Activated CD8-positive, alpha-beta memory T cell treated with anti-CD3 and anti-CD28 coated beads, Interleukin-2, amount 50 U/mL, for 24 hours (primary cell): ENCODE data around the gene FBF1.
"Not testable (repeated sequence)": the region's sequence is repeated elsewhere in the genome, so short reads cannot be mapped to it uniquely, and the experiment has no call there.

Experiments
- DNase-seq: peaks from one replicate; pipeline ENCODE4 v3.0.0-alpha.2; 2020; ENCODE audit errors: extremely low read depth

The FBF1 gene

GRCh38 chr17:75875182-75875939, 65.5 kb downstream of the FBF1 start:
- DNase-seq = no peak

GRCh38 chr17:75874323-75875181, 66.3 kb downstream of the FBF1 start:
- no peak for DNase-seq

GRCh38 chr17:75873587-75874322, 67.1 kb downstream of the FBF1 start:
- no peak for DNase-seq

DNA sequence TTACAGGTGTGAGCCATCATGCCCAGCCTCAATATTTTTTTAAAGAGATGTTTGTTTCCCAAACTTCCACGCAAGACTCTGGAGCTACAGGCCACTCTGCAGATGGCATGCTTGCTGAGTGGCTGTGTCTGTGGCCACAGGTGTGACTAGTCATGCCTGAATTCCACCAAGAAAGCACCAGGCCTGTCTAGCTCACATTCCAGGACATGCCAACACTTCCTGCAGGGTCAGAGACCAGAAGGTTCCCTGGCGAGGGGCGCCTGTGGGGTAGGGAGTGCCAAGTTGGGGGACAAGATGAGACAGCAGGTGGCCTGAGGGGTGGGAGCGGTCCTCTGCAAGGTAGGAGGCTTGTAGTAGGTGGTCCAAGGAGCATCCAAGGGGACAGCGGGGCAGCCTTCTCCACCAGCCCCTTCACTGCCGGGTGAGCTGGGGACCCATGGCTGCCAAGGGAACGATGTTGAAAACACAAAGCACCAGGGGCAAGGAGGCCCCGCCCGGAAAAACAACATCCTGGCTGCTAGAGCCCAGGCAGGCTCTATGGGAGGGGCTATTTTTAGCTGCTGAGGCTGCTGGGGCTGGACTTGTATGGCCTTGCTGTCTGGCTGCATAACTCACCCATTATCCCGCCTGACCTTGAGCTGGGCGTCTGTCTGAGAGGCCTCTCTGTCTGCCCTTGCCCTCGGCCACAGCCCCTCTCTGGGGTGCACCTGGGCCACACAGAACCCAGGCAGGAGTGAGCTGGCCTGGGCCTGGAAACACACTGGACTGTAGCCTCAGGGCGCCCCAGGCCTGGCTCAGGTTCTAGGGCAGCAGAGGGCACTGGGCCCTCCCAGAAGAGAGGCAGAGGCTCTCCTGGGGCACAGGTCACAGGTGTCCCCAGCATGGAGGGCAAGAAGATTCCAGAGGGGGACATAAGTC, 68.1 kb downstream of the FBF1 start:
- DNase-seq = no peak

DNA sequence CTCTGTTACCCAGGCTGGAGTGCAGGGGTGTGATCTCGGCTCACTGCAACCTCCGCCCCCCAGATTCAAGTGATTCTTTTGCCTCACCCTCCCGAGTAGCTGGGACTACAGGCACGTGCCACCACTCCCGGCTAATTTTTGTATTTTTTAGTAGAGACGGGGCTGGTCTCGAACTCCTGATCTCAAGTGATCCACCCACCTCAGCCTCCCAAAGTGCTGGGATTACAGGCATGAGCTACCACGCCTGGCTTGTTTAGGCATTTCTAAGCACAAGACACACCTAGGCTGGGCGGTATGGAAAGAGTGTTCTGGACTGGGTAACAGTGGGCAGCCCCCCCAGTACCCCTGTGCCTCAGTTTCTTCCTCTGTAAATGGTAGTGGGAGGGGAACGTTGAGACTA, 70.6 kb downstream of the FBF1 start:
- not testable (repeated sequence) for DNase-seq

DNA sequence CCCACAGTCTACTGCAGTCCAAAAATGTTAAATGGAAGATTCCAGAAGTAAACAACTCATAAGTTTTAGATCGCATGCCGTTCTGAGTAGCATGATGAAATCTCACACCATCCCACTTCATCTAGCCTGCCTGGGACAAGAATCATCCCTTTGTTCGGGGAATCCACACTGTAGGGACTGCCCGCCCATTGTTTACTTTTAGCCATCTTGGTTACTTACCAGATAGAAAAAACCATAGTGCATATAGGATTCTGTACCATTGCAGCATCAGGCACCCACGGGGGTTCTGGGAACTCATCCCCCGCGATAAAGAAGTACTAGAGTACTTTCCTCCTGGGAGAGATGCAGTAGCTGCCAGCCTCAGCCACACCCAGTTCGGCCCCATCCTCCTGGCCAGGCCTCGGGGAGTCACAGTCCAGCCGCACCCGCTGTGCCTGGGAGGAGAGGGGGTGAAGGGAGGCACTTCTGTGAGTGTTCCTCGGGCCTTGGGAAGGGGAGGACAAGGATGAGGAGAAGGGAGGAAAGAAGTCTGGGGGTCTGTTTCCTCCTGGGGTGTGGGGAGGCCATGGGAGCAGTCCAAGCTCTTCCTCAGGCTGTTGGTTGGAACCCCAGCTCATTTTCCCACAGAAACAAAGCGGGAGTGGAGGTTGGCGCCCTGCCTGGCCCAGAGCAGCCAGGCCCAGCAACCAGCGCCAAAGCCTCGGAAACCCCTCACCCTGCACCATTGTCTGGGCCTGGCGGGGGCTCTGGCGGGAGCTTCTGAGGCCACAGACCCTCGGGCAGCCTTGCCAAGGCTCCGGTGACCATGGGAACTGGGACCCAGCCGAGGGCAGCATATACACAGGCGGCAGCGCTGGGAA, 71.3 kb downstream of the FBF1 start:
- no peak for DNase-seq

DNA sequence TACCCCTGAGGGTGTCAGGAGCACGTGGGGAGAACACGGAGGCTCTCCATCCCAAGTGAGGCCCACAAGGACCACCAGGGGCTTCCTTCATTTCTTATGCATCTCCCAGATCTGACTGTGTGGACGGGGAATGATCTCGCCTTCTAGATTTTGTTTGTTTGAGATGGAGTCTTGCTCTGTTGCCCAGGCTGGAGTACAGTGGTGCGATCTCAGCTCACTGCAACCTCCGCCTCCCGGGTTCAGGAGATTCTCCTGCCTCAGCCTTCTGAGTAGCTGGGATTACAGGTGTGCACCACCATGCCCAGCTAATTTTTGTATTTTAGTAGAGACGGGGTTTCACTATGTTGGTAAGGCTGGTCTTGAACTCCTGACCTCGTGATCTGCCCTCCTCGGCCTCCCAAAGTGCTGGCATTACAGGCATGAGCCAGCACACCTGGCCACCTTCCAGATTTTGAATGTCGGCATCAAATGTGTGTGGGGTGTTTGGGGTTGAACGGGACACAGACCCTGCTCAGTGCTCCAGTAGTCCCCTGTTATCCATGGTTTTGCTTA, 72.0 kb downstream of the FBF1 start:
- DNase-seq = not testable (repeated sequence)

GRCh38 chr17:75865404-75866188, 75.2 kb downstream of the FBF1 start:
- DNase-seq = not testable (repeated sequence)

DNA sequence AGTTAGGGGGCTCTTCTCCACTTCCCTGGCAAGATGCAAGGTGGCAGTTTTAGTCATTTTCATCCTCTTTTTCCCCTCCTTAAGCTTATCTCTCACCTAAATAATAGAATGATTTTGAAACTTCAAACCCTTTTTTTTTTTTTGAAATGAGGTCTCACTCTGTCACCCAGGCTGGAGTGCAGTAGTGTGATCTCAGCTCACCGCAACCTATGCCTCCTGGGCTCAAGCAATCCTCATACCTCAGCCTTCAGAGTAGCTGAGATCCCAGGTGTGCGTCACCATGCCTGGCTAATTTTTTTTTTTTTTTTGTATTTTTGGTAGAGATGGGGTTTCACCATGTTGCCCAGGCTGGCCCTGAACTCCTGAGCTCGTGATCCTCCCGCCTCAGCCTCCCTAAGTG, 76.0 kb downstream of the FBF1 start:
- DNase-seq = not testable (repeated sequence)

GRCh38 chr17:75864448-75864871, 76.4 kb downstream of the FBF1 start:
- no peak for DNase-seq

- no peak for DNase-seq
These were observed 78.9 kb downstream of the FBF1 start for GRCh38 chr17:75861927-75862317.
